OCI-LY3 (cell line): ENCODE results near the gene PRRT2.
"Not testable (repeated sequence)": the region's sequence is repeated elsewhere in the genome, so short reads cannot be mapped to it uniquely, and the experiment has no call there.

Source experiments
- H2AFZ ChIP-seq: fragments of 200-600, 300-600 bp; shearing (Covaris generic); 2 replicates; pipeline ENCODE4 v1.6.0; 2014; ENCODE audit warnings: antibody characterized with exemption, low read depth, low read length
- H3K27ac ChIP-seq: fragments of 200-600, 300-600 bp; sonication (generic); 2 replicates; pipeline ENCODE4 v1.5.1; 2014; ENCODE audit warnings: mild to moderate bottlenecking, low read length, moderate library complexity, mixed read lengths
- H3K27me3 ChIP-seq: fragments of 200-600, 300-600 bp; sonication (generic); 2 replicates; pipeline ENCODE4 v1.6.1; 2014; ENCODE audit warnings: low read depth, low read length, mixed read lengths
- H3K36me3 ChIP-seq: fragments of 200-600, 300-600 bp; sonication (generic); replicated peaks from 2 replicates; pipeline ENCODE3; 2014; ENCODE audit warnings: low read depth, low read length, mixed read lengths
- H3K4me1 ChIP-seq: fragments of 300-600, 200-600 bp; sonication (generic); 2 replicates; pipeline ENCODE4 v1.6.1; 2014; ENCODE audit warnings: low read length, mixed read lengths
- H3K4me2 ChIP-seq: fragments of 200-600, 300-600 bp; sonication (generic); 2 replicates; pipeline ENCODE4 v1.6.1; 2014; ENCODE audit warnings: low read length, mixed read lengths
- H3K4me3 ChIP-seq: fragments of 300-600, 200-600 bp; sonication (generic); 2 replicates; pipeline ENCODE4 v1.5.1; 2014; ENCODE audit warnings: antibody characterized with exemption, mild to moderate bottlenecking, low read length, moderate library complexity
- H3K79me2 ChIP-seq: fragments of 300-600, 200-600 bp; shearing (Covaris generic); 2 replicates; pipeline ENCODE4 v1.6.1; 2014; ENCODE audit warnings: mild to moderate bottlenecking, low read length, mixed read lengths
- H3K9ac ChIP-seq: fragments of 300-600, 200-600 bp; shearing (Covaris generic); 2 replicates; pipeline ENCODE4 v1.6.0; 2014; ENCODE audit warnings: mild to moderate bottlenecking, low read length, moderate library complexity
- H3K9me3 ChIP-seq: fragments of 200-600, 300-600 bp; shearing (Covaris generic); 2 replicates; pipeline ENCODE4 v1.6.1; 2014; ENCODE audit warnings: low read length, mixed read lengths; ENCODE audit not compliant: insufficient read depth
- H4K20me1 ChIP-seq: fragments of 200-600, 300-600 bp; sonication (generic); 2 replicates; pipeline ENCODE4 v1.6.1; 2016; ENCODE audit warnings: low read length, mixed read lengths; ENCODE audit not compliant: insufficient read depth
- EZH2phosphoT487 ChIP-seq: fragments of 200-600 bp; shearing (Covaris generic); IDR thresholded peaks from 2 replicates; pipeline ENCODE4 v1.6.1; 2018; ENCODE audit warnings: antibody characterized with exemption, mixed run types, low read depth
- TF ChIP-seq, protein P1 (sequence below): fragments of 200-600, 300-600 bp; sonication (generic); IDR thresholded peaks from 2 replicates; pipeline ENCODE4 v1.5.1; 2014; ENCODE audit warnings: antibody characterized with exemption, low read length, low read depth

PRRT2 gene

DNA sequence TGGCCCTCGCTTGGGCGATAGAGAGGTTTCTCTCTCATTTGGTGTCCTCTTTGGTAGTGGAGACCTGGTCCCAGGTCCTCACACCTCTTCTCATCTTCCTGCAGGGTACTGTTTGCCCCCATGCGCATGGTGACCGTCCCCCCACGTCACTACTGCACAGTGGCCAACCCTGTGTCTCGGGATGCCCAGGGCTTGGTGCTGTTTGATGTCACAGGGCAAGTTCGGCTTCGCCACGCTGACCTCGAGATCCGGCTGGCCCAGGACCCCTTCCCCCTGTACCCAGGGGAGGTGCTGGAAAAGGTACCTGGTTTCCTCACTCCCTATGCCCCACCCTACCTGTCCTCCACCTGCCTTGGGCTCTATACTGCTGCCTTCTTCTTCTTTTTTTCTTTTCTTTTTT lies 18.8 kb downstream of the PRRT2 start:
- Histone ChIP-seq H3K27me3 (0 out of 2 replicates have a peak, but pooled peaks cover 2% of the 10 kb centered on the region), H3K27ac (no peak overlapping the region), H3K9me3 (no peaks in the 10 kb centered on the region), H3K9ac (no peak overlapping the region), H3K79me2 (no peaks in the 10 kb centered on the region), H3K4me3 (no peak overlapping the region), H3K4me1 (no peaks in the 10 kb centered on the region), H3K36me3 (no peaks in the 10 kb centered on the region), H4K20me1 (no peaks in the 10 kb centered on the region), H3K4me2 (no peak overlapping the region), H2AFZ (no peak overlapping the region)
- TF ChIP-seq, protein P1, sequence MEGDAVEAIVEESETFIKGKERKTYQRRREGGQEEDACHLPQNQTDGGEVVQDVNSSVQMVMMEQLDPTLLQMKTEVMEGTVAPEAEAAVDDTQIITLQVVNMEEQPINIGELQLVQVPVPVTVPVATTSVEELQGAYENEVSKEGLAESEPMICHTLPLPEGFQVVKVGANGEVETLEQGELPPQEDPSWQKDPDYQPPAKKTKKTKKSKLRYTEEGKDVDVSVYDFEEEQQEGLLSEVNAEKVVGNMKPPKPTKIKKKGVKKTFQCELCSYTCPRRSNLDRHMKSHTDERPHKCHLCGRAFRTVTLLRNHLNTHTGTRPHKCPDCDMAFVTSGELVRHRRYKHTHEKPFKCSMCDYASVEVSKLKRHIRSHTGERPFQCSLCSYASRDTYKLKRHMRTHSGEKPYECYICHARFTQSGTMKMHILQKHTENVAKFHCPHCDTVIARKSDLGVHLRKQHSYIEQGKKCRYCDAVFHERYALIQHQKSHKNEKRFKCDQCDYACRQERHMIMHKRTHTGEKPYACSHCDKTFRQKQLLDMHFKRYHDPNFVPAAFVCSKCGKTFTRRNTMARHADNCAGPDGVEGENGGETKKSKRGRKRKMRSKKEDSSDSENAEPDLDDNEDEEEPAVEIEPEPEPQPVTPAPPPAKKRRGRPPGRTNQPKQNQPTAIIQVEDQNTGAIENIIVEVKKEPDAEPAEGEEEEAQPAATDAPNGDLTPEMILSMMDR = no peak
- TF ChIP-seq EZH2phosphoT487 = no peak

DNA sequence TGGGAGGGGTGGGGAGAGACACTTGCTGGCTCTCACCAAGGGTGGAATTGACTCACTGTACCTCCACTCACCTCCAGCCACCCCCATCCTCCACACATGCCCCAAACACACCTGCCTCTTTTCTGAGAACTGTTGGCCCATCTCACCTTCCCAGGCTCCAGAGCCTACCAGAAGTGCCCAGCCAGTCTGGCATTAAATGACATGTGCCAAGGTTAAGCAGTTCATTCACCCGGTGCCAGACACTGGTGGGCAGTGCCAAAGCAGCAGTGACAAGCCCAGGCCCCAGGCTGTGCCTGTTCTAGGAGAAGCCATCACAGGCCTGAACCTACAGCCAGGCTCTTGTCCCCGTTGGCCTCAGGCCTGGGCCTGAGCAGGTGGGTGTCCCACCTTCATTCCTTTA lies 19.5 kb downstream of the PRRT2 start:
- no peaks in the 10 kb centered on the region for H4K20me1 ChIP-seq
- H3K4me3 ChIP-seq = no peak overlapping the region
- no peak overlapping the region for H3K27ac ChIP-seq
- no peak overlapping the region for H2AFZ ChIP-seq
- no peaks in the 10 kb centered on the region for H3K36me3 ChIP-seq
- H3K27me3 ChIP-seq = 0 out of 2 replicates have a peak, but pooled peaks cover 2% of the 10 kb centered on the region
- no peaks in the 10 kb centered on the region for H3K4me1 ChIP-seq
- no peaks in the 10 kb centered on the region for H3K9me3 ChIP-seq
- no peak overlapping the region for H3K9ac ChIP-seq
- H3K4me2 ChIP-seq = no peak overlapping the region
- no peaks in the 10 kb centered on the region for H3K79me2 ChIP-seq
- TF ChIP-seq EZH2phosphoT487 = no peak
- TF ChIP-seq, protein P1 = no peak

DNA sequence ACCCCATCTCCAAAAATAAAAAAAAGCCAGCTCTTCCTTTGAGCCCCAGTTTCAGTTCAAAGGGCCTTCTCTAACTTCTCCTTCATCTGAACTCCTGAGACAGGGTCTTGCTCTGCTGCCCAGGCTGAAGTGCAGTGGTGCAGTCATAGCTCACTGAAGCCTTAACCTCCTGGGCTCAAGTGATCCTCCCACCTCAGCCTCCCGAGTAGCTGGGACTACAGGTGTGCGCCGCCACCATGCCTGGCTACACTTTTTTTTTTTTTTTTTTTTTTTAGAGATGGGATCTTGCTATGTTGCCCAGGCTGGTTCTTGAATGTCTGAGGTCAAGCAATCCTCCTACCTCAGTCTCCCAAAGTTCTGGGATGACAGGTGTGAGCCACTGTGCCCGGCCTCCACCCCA lies 21.2 kb downstream of the PRRT2 start:
- not testable (repeated sequence) for H2AFZ ChIP-seq, H3K36me3 ChIP-seq, H3K9me3 ChIP-seq, H3K27me3 ChIP-seq, H3K27ac ChIP-seq, H3K4me2 ChIP-seq, H3K4me3 ChIP-seq, H3K4me1 ChIP-seq, H3K79me2 ChIP-seq, H4K20me1 ChIP-seq, H3K9ac ChIP-seq

DNA sequence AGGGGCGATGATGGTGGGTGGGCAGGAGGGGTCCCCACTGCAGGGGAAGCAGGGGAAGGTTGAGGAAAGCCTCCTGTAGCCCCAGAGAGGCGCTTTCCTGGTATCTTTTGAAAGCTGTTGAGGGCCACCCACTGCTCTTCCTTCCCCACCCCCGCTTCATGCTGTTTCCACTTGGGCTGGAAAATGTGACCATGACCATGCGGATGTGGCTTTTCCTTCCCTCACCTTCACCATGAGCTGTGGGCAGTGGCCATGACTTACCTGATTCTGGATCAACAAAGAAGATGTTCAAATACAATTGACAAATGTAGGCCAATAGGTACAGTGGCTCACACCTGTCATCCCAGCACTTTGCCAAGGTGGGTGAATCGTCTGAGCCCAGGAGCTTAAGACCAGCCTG lies 22.1 kb downstream of the PRRT2 start:
- H2AFZ ChIP-seq = no peak overlapping the region
- no peak overlapping the region for H3K9ac ChIP-seq
- no peak overlapping the region for H3K4me3 ChIP-seq
- H3K79me2 ChIP-seq = no peaks in the 10 kb centered on the region
- no peaks in the 10 kb centered on the region for H4K20me1 ChIP-seq
- H3K27me3 ChIP-seq = no peaks in the 10 kb centered on the region
- H3K4me2 ChIP-seq = no peak overlapping the region
- no peaks in the 10 kb centered on the region for H3K9me3 ChIP-seq
- no peak overlapping the region for H3K27ac ChIP-seq
- no peaks in the 10 kb centered on the region for H3K36me3 ChIP-seq
- H3K4me1 ChIP-seq = no peaks in the 10 kb centered on the region
- no peak for TF ChIP-seq EZH2phosphoT487
- TF ChIP-seq, protein P1 = no peak

DNA sequence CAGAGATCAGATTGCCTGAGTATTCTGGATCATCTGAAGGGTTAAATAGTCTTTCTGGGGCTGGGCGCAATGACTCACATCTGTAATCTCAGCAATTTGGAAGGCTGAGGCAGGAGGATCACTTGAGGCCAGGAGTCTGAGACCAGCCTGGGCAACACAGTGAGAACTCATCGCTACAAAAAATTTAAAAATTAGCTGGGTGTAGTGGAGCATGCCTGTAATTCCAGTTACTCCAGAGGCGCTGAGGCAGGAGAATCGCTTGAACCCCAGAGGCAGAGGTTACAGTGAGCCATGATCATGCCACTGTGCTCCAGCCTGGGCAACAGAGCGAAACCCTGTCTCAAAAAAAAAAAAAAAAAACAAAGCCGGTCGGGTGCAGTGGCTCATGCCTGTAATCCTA lies 23.9 kb downstream of the PRRT2 start:
- Histone ChIP-seq H4K20me1 (no peaks in the 10 kb centered on the region), H3K9me3 (no peaks in the 10 kb centered on the region), H3K4me2 (no peak overlapping the region), H3K4me1 (no peaks in the 10 kb centered on the region), H2AFZ (no peak overlapping the region), H3K79me2 (no peaks in the 10 kb centered on the region), H3K9ac (no peak overlapping the region), H3K36me3 (no peaks in the 10 kb centered on the region), H3K27ac (no peak overlapping the region), H3K27me3 (no peaks in the 10 kb centered on the region), H3K4me3 (no peak overlapping the region)
- TF ChIP-seq EZH2phosphoT487 = no peak
- TF ChIP-seq, protein P1 = no peak
